Upper lobe of left lung (tissue), 4 donors: ENCODE results near the gene CCL7.

Experiments
- EP300 ChIP-seq, 4 donors: sonication (generic); formaldehyde crosslinking; IDR thresholded peaks; one replicate each; pipeline ENCODE4 v1.5.1; 2017; ENCODE audit warnings: antibody characterized with exemption in 4 of 4, control low read depth in 2 of 4
- POLR2A ChIP-seq, 4 donors: fragments of 450-650 bp; IDR thresholded peaks; one replicate each; pipeline ENCODE4 v1.5.1; 2016 to 2017; ENCODE audit warnings: antibody characterized with exemption in 4 of 4, mild to moderate bottlenecking in 2 of 4
- POLR2AphosphoS5 ChIP-seq, 2 donors: sonication (generic); formaldehyde crosslinking; IDR thresholded peaks; one replicate each; pipeline ENCODE4 v1.5.1; 2017; ENCODE audit warnings: antibody characterized with exemption in 2 of 2
- TF ChIP-seq, protein P1 (sequence below), 6 experiments: fragments of 450-650 bp in 4 of 6; fragments of 200-600 bp in 2 of 6; sonication (generic) in 2 of 6; IDR thresholded peaks; one replicate each; pipeline ENCODE4 v1.5.1; 2016 to 2019; ENCODE audit warnings: antibody characterized with exemption in 6 of 6

DNA sequence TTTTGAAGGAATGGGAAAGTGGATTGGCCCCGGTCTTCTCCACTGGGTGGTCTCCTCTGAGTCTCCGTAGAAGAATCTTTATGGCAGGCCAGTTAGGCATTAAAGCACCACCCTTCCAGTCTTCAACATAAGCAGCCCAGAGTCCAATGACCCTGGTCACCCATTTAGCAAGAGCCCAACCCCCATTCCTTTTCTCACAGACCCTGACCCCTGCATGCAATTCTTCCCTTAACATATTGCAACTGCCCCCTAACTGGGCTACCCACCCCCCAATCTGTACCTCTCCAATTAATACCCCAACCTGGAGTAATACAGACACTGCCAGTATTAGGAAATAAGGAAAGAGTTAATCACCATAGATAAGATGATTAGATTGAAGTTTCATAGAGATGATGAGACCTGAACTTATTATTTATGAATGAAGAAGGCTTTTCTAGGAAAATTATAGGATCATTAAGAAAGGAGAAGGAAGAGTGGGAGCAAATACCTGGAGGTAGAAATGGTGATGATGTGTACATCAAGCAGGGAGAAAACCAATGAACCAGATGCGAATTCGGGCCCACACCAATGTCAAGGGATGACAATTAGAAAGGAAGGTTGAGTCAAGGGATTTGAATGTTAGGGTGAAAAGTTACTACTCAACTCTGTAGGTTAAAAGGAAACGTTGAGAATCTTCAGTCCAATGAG is 12.6 kb upstream of the CCL7 start:
- TF ChIP-seq, protein P1, sequence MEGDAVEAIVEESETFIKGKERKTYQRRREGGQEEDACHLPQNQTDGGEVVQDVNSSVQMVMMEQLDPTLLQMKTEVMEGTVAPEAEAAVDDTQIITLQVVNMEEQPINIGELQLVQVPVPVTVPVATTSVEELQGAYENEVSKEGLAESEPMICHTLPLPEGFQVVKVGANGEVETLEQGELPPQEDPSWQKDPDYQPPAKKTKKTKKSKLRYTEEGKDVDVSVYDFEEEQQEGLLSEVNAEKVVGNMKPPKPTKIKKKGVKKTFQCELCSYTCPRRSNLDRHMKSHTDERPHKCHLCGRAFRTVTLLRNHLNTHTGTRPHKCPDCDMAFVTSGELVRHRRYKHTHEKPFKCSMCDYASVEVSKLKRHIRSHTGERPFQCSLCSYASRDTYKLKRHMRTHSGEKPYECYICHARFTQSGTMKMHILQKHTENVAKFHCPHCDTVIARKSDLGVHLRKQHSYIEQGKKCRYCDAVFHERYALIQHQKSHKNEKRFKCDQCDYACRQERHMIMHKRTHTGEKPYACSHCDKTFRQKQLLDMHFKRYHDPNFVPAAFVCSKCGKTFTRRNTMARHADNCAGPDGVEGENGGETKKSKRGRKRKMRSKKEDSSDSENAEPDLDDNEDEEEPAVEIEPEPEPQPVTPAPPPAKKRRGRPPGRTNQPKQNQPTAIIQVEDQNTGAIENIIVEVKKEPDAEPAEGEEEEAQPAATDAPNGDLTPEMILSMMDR (IDR thresholded peaks at IDR 0.05): no peak
- TF ChIP-seq POLR2AphosphoS5 (IDR thresholded peaks at IDR 0.05) (no peak), EP300 (IDR thresholded peaks at IDR 0.05) (no peak), POLR2A (IDR thresholded peaks at IDR 0.05) (no peak)
